HCT116 (cell line): ENCODE results near the gene CASZ1. TPM values are rescaled to one million over a fixed set of nuclear protein-coding genes. Genes with fewer than 3 reads are reported as not detected.

ENCODE experiments used
- ATAC-seq: fragments of 200-7000 bp; cut with Tn5 transposase; 2 replicates; pipeline ENCODE4 v1.9.1; 2020; ENCODE audit warnings: mild to moderate bottlenecking, moderate library complexity
- BruUV-seq: library from RNA; stranded (reverse); fragments of 400-500 nt; replicated peaks from 2 replicates; lab custom pipeline; 2021; lab: Mats Ljungman, UMichigan
- CTCF ChIA-PET: fragments of 300-600 bp; sonication (Branson Sonifier 250); formaldehyde crosslinking; loops from one replicate; lab custom pipeline; 2021; ENCODE audit warnings: antibody characterized with exemption; lab: Charles Lee
- POLR2A ChIA-PET: fragments of 300-600, 350-600 bp; sonication (Branson Sonifier 250); formaldehyde crosslinking; loops from one replicate; lab custom pipeline; 2021; ENCODE audit warnings: antibody characterized with exemption; lab: Charles Lee
- RAD21 ChIA-PET, 2 experiments: fragments of 300-600 bp; sonication (Branson Sonifier 250); formaldehyde crosslinking; loops; one replicate each; lab custom pipeline; 2023; ENCODE audit warnings: low total read pairs in 2 of 2; ENCODE audit not compliant: uncharacterized antibody in 2 of 2, unreplicated experiment in 2 of 2, low non-redundant PET in 1 of 2; lab: Charles Lee
- DNase-seq: peaks from one replicate; pipeline ENCODE4 v3.0.0-alpha.2; 2010; ENCODE audit warnings: low read depth, low spot score
- H2AFZ ChIP-seq: fragments of 200-600 bp; shearing (Covaris generic), sonication (generic); 2 replicates; pipeline ENCODE4 v1.6.1; 2017; ENCODE audit warnings: low read depth, mixed run types, mixed read lengths, antibody characterized with exemption, low read length; ENCODE audit not compliant: poor library complexity, severe bottlenecking
- H3K27ac ChIP-seq: 2 replicates; pipeline ENCODE4 v1.5.1; 2012; ENCODE audit warnings: low read depth, low read length
- H3K27me3 ChIP-seq: fragments of 200-600 bp; sonication (generic); 2 replicates; pipeline ENCODE4 v1.6.1; 2016; ENCODE audit warnings: mixed run types, low read length, mixed read lengths; ENCODE audit not compliant: insufficient read depth
- H3K36me3 ChIP-seq, 2 experiments: fragments of 200-500 bp in 1 of 2; fragments of 200-600 bp in 1 of 2; sonication (Bioruptor generic) in 1 of 2; sonication (generic) in 1 of 2; 2 replicates each; pipeline versions ENCODE4 v1.5.1 to v1.6.1; 2014 to 2016; ENCODE audit warnings: low read length in 2 of 2, inconsistent platforms in 1 of 2, mixed read lengths in 1 of 2, mixed run types in 1 of 2; ENCODE audit not compliant: insufficient read depth in 2 of 2, control insufficient read depth in 1 of 2
- H3K4me1 ChIP-seq, 2 experiments: fragments of 200-600 bp in 1 of 2; sonication (generic) in 1 of 2; 2 replicates each; pipeline versions ENCODE4 v1.5.1 to v1.6.1; 2012 to 2017; ENCODE audit warnings: low read length in 2 of 2, inconsistent platforms in 1 of 2, mild to moderate bottlenecking in 1 of 2, mixed read lengths in 1 of 2, mixed run types in 1 of 2, moderate library complexity in 1 of 2; ENCODE audit not compliant: insufficient read depth in 2 of 2, control insufficient read depth in 1 of 2
- H3K4me2 ChIP-seq: fragments of 200-600 bp; sonication (generic); 2 replicates; pipeline ENCODE4 v1.6.1; 2017; ENCODE audit warnings: mixed run types, low read length, mixed read lengths
- H3K4me3 ChIP-seq, 2 experiments: fragments of 200-600 bp in 1 of 2; sonication (generic) in 1 of 2; replicated peaks in 1 of 2; 2 replicates each; pipeline ENCODE4 v1.5.1; 2011 to 2016; ENCODE audit warnings: low read length in 2 of 2, control low read depth in 1 of 2, low read depth in 1 of 2, mild to moderate bottlenecking in 1 of 2, mixed read lengths in 1 of 2, mixed run types in 1 of 2
- H3K79me2 ChIP-seq: fragments of 200-600 bp; sonication (generic); 2 replicates; pipeline ENCODE4 v1.6.1; 2017; ENCODE audit warnings: mild to moderate bottlenecking, mixed run types, low read length, moderate library complexity, mixed read lengths; ENCODE audit not compliant: insufficient read depth
- H3K9ac ChIP-seq: fragments of 200-600 bp; sonication (generic); 2 replicates; pipeline ENCODE4 v1.6.1; 2016; ENCODE audit warnings: low read length, mixed read lengths
- H3K9me2 ChIP-seq: fragments of 200-600 bp; sonication (generic), shearing (Covaris generic); 2 replicates; pipeline ENCODE4 v1.6.1; 2017; ENCODE audit warnings: mixed run types, mild to moderate bottlenecking, moderate library complexity; ENCODE audit not compliant: insufficient read depth
- H3K9me3 ChIP-seq, 2 experiments: fragments of 200-500 bp in 1 of 2; fragments of 200-600 bp in 1 of 2; sonication (Bioruptor generic) in 1 of 2; sonication (generic) in 1 of 2; 2 replicates each; pipeline ENCODE4 v1.6.1; 2014 to 2017; ENCODE audit warnings: low read length in 2 of 2, mixed read lengths in 2 of 2, inconsistent platforms in 1 of 2, low read depth in 1 of 2, mild to moderate bottlenecking in 1 of 2, mixed run types in 1 of 2, moderate library complexity in 1 of 2; ENCODE audit not compliant: control insufficient read depth in 1 of 2, insufficient read depth in 1 of 2
- H4K20me1 ChIP-seq: fragments of 200-600 bp; sonication (generic), shearing (Covaris generic); 2 replicates; pipeline ENCODE4 v1.6.1; 2017; ENCODE audit warnings: mixed run types, mild to moderate bottlenecking, moderate library complexity; ENCODE audit not compliant: insufficient read depth
- ATF3 ChIP-seq: IDR thresholded peaks from 2 replicates; pipeline ENCODE4 v1.6.1; 2012
- CEBPB ChIP-seq: IDR thresholded peaks from 2 replicates; pipeline ENCODE4 v1.6.1; 2012; ENCODE audit warnings: low read depth
- EZH2 ChIP-seq: fragments of 200-600 bp; sonication (generic); IDR thresholded peaks from 2 replicates; pipeline ENCODE4 v1.6.1; 2017; ENCODE audit warnings: antibody characterized with exemption, mixed run types
- EZH2phosphoT487 ChIP-seq: fragments of 200-600 bp; IDR thresholded peaks from 2 replicates; pipeline ENCODE4 v1.6.1; 2018; ENCODE audit warnings: antibody characterized with exemption, borderline replicate concordance
- POLR2A ChIP-seq: IDR thresholded peaks from 2 replicates; pipeline ENCODE4 v1.7.0; 2011; ENCODE audit warnings: borderline replicate concordance; ENCODE audit not compliant: insufficient read depth, insufficient read length; ENCODE audit errors: extremely low read depth
- POLR2AphosphoS5 ChIP-seq: IDR thresholded peaks from 2 replicates; pipeline ENCODE4 v1.6.1; 2011; ENCODE audit warnings: mild to moderate bottlenecking, low read depth, low read length, moderate library complexity
- RAD21 ChIP-seq: IDR thresholded peaks from 2 replicates; pipeline ENCODE4 v1.6.1; 2012; ENCODE audit warnings: low read depth, mild to moderate bottlenecking
- SP1 ChIP-seq: IDR thresholded peaks from 2 replicates; pipeline ENCODE4 v1.6.1; 2012; ENCODE audit warnings: low read depth
- SRF ChIP-seq: IDR thresholded peaks from 2 replicates; pipeline ENCODE4 v1.6.1; 2012; ENCODE audit warnings: low read depth
- YY1 ChIP-seq: IDR thresholded peaks from 2 replicates; pipeline ENCODE4 v1.6.1; 2011; ENCODE audit warnings: low read length, low read depth, moderate library complexity, mild to moderate bottlenecking; ENCODE audit not compliant: insufficient replicate concordance; ENCODE audit errors: extremely low read depth
- intact Hi-C: fragments of 100-400 bp; cut with micrococcal nuclease; formaldehyde crosslinking; loops from 2 replicates; pipeline ENCODE4 v1.10.0; 2022
- total RNA-seq: library from RNA; stranded (reverse); gene quantifications from one replicate; pipeline ENCODE4 v1.2.1, GENCODE V29; 2021; ENCODE audit not compliant: unreplicated experiment
- TF ChIP-seq, protein P1 (sequence below): IDR thresholded peaks from 2 replicates; pipeline ENCODE4 v1.6.1; 2012

CASZ1 gene
- total RNA-seq, 1 experiment from 2014 or later, result 7.7 TPM

- intact Hi-C loops, result no loop called here
- DNase-seq (no peak), ATAC-seq (peak; percentile 61)
- Histone ChIP-seq H3K9ac (no peak overlapping the region), H3K79me2 (no peaks in the 10 kb centered on the region), H2AFZ (no peak overlapping the region), H3K9me2 (no peaks in the 10 kb centered on the region), H3K4me2 (no peak overlapping the region), H3K4me3 (no peak overlapping the region), H3K27me3 (no peaks in the 10 kb centered on the region), H3K9me3 (no peaks in the 10 kb centered on the region), H3K27ac (no peak overlapping the region), H3K4me1 (peaks cover 0 to 7% of the 10 kb centered on the region in 2 experiments; a peak in 1 of 4 replicates), H3K36me3 (no peaks in the 10 kb centered on the region), H4K20me1 (no peaks in the 10 kb centered on the region)
- ChIA-PET POLR2A (no interaction called here), CTCF (no interaction called here), RAD21 (interaction anchor here in 1 of 2 experiments (1.2 kb wide), 1 partner anchor 123 kb away, joined by 3 read pairs; no protein-coding TSS in a partner anchor)
- BruUV-seq, result no TSS peak
- TF ChIP-seq EZH2 (no peak), ATF3 (no peak), POLR2AphosphoS5 (no peak), CEBPB (no peak), EZH2phosphoT487 (no peak), POLR2A (no peak), RAD21 (no peak), SP1 (no peak)
Measured at GRCh38 chr1:10629816-10630571, 166.5 kb downstream of the CASZ1 start.

DNA sequence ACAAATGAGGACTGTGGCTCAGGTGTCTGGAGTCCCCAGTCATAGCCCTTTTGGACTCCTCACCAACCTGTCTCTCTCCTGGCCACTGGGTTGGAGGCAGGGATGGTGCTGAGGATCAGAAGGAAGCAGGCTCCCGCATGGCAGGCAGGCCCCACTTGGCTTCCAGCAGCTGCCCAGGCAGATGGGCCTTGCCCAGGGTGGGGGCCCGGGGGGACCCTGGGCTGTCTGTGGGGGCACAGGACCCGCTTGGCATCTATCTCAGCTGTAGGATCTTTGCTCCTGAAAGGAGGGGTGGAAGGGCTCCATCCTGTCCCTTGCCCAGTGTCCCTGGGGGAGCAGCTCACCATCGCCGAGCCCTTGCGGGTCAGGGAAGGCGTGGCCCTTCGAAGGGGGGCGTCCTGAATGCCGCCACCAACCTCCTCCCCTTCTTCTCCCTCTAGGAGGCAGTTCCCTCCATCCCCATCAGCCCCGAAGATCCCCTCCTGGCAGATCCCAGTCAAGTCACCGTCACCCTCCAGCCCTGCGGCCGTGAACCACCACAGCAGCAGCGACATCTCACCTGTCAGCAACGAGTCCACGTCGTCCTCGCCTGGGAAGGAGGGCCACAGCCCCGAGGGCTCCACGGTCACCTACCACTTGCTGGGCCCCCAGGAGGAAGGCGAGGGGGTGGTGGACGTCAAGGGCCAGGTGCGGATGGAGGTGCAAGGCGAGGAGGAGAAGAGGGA, 167.2 kb downstream of the CASZ1 start:
- ChIA-PET RAD21 (no interaction called here), CTCF (no interaction called here), POLR2A (no interaction called here)
- Histone ChIP-seq H4K20me1 (no peaks in the 10 kb centered on the region), H3K4me2 (no peak overlapping the region), H3K36me3 (no peaks in the 10 kb centered on the region), H3K9me3 (no peaks in the 10 kb centered on the region), H2AFZ (no peak overlapping the region), H3K4me3 (no peak overlapping the region), H3K27me3 (no peaks in the 10 kb centered on the region), H3K9me2 (no peaks in the 10 kb centered on the region), H3K4me1 (peaks cover 0 to 1% of the 10 kb centered on the region in 2 experiments; a peak in 1 of 4 replicates), H3K79me2 (no peaks in the 10 kb centered on the region), H3K9ac (no peak overlapping the region), H3K27ac (no peak overlapping the region)
- no peak for DNase-seq
- no TSS peak for BruUV-seq
- no peak for ATAC-seq
- intact Hi-C loops, result no loop called here
- TF ChIP-seq SRF (no peak), POLR2AphosphoS5 (no peak), YY1 (no peak)
- TF ChIP-seq, protein P1, sequence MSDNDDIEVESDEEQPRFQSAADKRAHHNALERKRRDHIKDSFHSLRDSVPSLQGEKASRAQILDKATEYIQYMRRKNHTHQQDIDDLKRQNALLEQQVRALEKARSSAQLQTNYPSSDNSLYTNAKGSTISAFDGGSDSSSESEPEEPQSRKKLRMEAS, result no peak
